Smooth muscle cell (in vitro differentiated cells): ENCODE results near the gene CUEDC1. TPM values are rescaled to one million over a fixed set of nuclear protein-coding genes. Genes with fewer than 3 reads are reported as not detected.

Experiments
- DNase-seq: peaks from one replicate; lab custom pipeline; 2025; ENCODE audit not compliant: unreplicated experiment; lab: John Stamatoyannopoulos, UW
- H2AFZ ChIP-seq: fragments of 200-600 bp; sonication (generic); 2 replicates; pipeline ENCODE4 v1.6.0; 2016; ENCODE audit warnings: antibody characterized with exemption, low read depth, mild to moderate bottlenecking
- H3F3A ChIP-seq: fragments of 200-600 bp; sonication (generic); 2 replicates; pipeline ENCODE4 v1.6.0; 2017; ENCODE audit warnings: antibody characterized with exemption, low read depth
- H3K27ac ChIP-seq: fragments of 200-600 bp; sonication (generic); 2 replicates; pipeline ENCODE4 v1.5.1; 2016; ENCODE audit warnings: low read depth, mild to moderate bottlenecking
- H3K27me3 ChIP-seq: fragments of 200-600 bp; sonication (generic); 2 replicates; pipeline ENCODE4 v1.6.1; 2016; ENCODE audit warnings: low read depth, mild to moderate bottlenecking
- H3K36me3 ChIP-seq: fragments of 200-600 bp; sonication (generic); 2 replicates; pipeline ENCODE4 v1.5.1; 2016; ENCODE audit warnings: low read depth
- H3K4me1 ChIP-seq: fragments of 200-600 bp; sonication (generic); 2 replicates; pipeline ENCODE4 v1.5.1; 2016; ENCODE audit warnings: low read depth
- H3K4me2 ChIP-seq: fragments of 200-600 bp; sonication (generic); 2 replicates; pipeline ENCODE4 v1.6.0; 2016; ENCODE audit warnings: mild to moderate bottlenecking
- H3K4me3 ChIP-seq: fragments of 200-600 bp; sonication (generic); 2 replicates; pipeline ENCODE4 v1.5.1; 2016; ENCODE audit warnings: mild to moderate bottlenecking
- H3K79me2 ChIP-seq: fragments of 200-600 bp; sonication (generic); 2 replicates; pipeline ENCODE4 v1.6.0; 2016; ENCODE audit warnings: low read depth, mild to moderate bottlenecking
- H3K9ac ChIP-seq: fragments of 200-600 bp; sonication (generic); 2 replicates; pipeline ENCODE4 v1.6.0; 2016; ENCODE audit warnings: low read depth
- H3K9me3 ChIP-seq: fragments of 200-600 bp; sonication (generic); replicated peaks from 2 replicates; pipeline ENCODE4 v1.5.1; 2016; ENCODE audit warnings: low read depth
- H4K20me1 ChIP-seq: fragments of 200-600 bp; sonication (generic); 2 replicates; pipeline ENCODE4 v1.6.0; 2016; ENCODE audit warnings: low read depth
- CTCF ChIP-seq: fragments of 200-600 bp; sonication (generic); IDR thresholded peaks from 2 replicates; pipeline ENCODE4 v1.5.1; 2017; ENCODE audit warnings: borderline replicate concordance, mild to moderate bottlenecking, antibody characterized with exemption; ENCODE audit not compliant: insufficient read depth, poor library complexity, severe bottlenecking
- WGBS: methylation state at CpG from one replicate; pipeline ENCODE4 v1.1.7; 2016; ENCODE audit warnings: low lambda C conversion rate; 5-methylcytosine and 5-hydroxymethylcytosine counted together
- polyA plus RNA-seq: library from polyadenylated mRNA; unstranded; fragments of >200 nt; fragmentation: Nextera tagmentation; extraction: Ambion mirVana; gene quantifications from 2 replicates; pipeline ENCODE4 v1.2.1, GENCODE V29; 2016
- total RNA-seq: library from RNA; depleted of rRNA; stranded (reverse); fragments of >200 nt; gene quantifications from 2 replicates; pipeline ENCODE4 v1.2.3, GENCODE V29; 2014

CUEDC1 gene
- total and polyA plus RNA-seq, 2 experiments from 2014 or later: 11.1 to 11.7 TPM

DNA sequence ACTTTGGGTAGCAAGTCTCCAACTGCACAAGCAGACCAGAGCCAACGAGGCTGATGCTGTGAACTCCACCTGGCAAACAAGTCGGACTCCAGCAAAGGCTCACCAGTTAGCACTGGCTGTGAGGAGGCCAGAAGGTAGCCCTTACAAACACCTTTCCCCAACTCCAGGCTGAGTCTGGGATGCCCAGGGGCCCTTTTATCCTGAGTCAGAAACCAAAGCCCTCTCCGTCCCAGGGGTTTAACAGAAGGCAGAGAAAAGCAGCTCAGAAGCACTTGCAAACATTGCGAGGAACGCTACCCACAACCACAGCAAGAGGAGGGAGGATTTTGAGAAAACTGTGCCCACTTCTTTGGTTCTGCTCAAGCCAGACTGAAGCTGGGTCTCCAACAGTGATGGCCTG is 25.0 kb downstream of the CUEDC1 start:
- no peak for TF ChIP-seq CTCF
- peaks cover 48% of the 10 kb centered on the region for H4K20me1 ChIP-seq
- H3K36me3 ChIP-seq: no peaks in the 10 kb centered on the region
- no peaks in the 10 kb centered on the region for H3F3A ChIP-seq
- H3K9ac ChIP-seq: no peak overlapping the region
- H3K9me3 ChIP-seq: no peaks in the 10 kb centered on the region
- no peaks in the 10 kb centered on the region for H3K27me3 ChIP-seq
- no peak overlapping the region for H3K4me3 ChIP-seq
- no peak overlapping the region for H3K27ac ChIP-seq
- 76% methylated on average over 5 of the region's 5 CpGs for WGBS
- H3K4me1 ChIP-seq: peaks cover 54% of the 10 kb centered on the region
- peaks cover 40% of the 10 kb centered on the region for H3K79me2 ChIP-seq
- no peak overlapping the region for H2AFZ ChIP-seq
- no peak overlapping the region for H3K4me2 ChIP-seq
- DNase-seq: no peak

- Histone ChIP-seq H3K9me3 (no peaks in the 10 kb centered on the region), H2AFZ (no peak overlapping the region), H4K20me1 (peaks cover 55% of the 10 kb centered on the region), H3K79me2 (peaks cover 49% of the 10 kb centered on the region), H3K4me3 (no peak overlapping the region), H3K9ac (no peak overlapping the region), H3K4me1 (peaks cover 49% of the 10 kb centered on the region), H3K27me3 (no peaks in the 10 kb centered on the region), H3K4me2 (no peak overlapping the region), H3K27ac (no peak overlapping the region), H3K36me3 (no peaks in the 10 kb centered on the region), H3F3A (no peaks in the 10 kb centered on the region)
- 75% methylated on average over 4 of the region's 4 CpGs for WGBS
- no peak for TF ChIP-seq CTCF
- no peak for DNase-seq
These were observed 25.8 kb downstream of the CUEDC1 start for GRCh38 chr17:57929386-57929785.

GRCh38 chr17:57928928-57929327 is 26.3 kb downstream of the CUEDC1 start:
- no peak overlapping the region for H3K27ac ChIP-seq
- H3K9ac ChIP-seq: no peak overlapping the region
- no peaks in the 10 kb centered on the region for H3K27me3 ChIP-seq
- no peak overlapping the region for H3K4me3 ChIP-seq
- TF ChIP-seq CTCF: no peak
- 42% methylated on average over 5 of the region's 5 CpGs for WGBS
- H2AFZ ChIP-seq: no peak overlapping the region
- no peak for DNase-seq
- H3K36me3 ChIP-seq: no peaks in the 10 kb centered on the region
- H4K20me1 ChIP-seq: peaks cover 57% of the 10 kb centered on the region
- H3K4me2 ChIP-seq: no peak overlapping the region
- H3F3A ChIP-seq: no peaks in the 10 kb centered on the region
- H3K9me3 ChIP-seq: no peaks in the 10 kb centered on the region
- H3K4me1 ChIP-seq: peaks cover 49% of the 10 kb centered on the region
- H3K79me2 ChIP-seq: peaks cover 50% of the 10 kb centered on the region

- peaks cover 50% of the 10 kb centered on the region for H3K4me1 ChIP-seq
- no peak overlapping the region for H2AFZ ChIP-seq
- no peak for TF ChIP-seq CTCF
- no peak overlapping the region for H3K4me2 ChIP-seq
- H3K9ac ChIP-seq: no peak overlapping the region
- H3K9me3 ChIP-seq: no peaks in the 10 kb centered on the region
- WGBS: 39% methylated on average over 5 of the region's 5 CpGs
- no peak overlapping the region for H3K27ac ChIP-seq
- no peaks in the 10 kb centered on the region for H3K36me3 ChIP-seq
- no peak overlapping the region for H3K4me3 ChIP-seq
- H3K27me3 ChIP-seq: no peaks in the 10 kb centered on the region
- H4K20me1 ChIP-seq: peaks cover 58% of the 10 kb centered on the region
- DNase-seq: no peak
- H3K79me2 ChIP-seq: peaks cover 36% of the 10 kb centered on the region
- H3F3A ChIP-seq: no peaks in the 10 kb centered on the region
These were observed 28.0 kb downstream of the CUEDC1 start for GRCh38 chr17:57927048-57927723.
